ENCODE measurements around the gene RNF151.

The RNF151 gene

GRCh38 chr16:1973461-1974156, 7.0 kb downstream of the RNF151 start:
- ChIA-PET CTCF (interaction anchor here (0.8 kb wide), 1 partner anchor 10 kb away, joined by 3 read pairs; no protein-coding TSS in a partner anchor), POLR2A (interaction anchor here (0.5 to 0.9 kb wide), 2 partner anchors 9 to 45 kb away, joined by 3 to 5 read pairs; partner anchors contain the start of gene RPS2)
- no peak for TF ChIP-seq CTCF (IDR thresholded peaks at IDR 0.05; ENCODE audit: control extremely low read depth, extremely low read depth, low read depth, missing control alignments)
- DNase-seq (ENCODE audit: extremely low spot score) = no peak

- CTCF ChIA-PET = no interaction called here
- no peak for DNase-seq (ENCODE audit: extremely low spot score)
- no peak for TF ChIP-seq CTCF (IDR thresholded peaks at IDR 0.05; ENCODE audit: control extremely low read depth, extremely low read depth, low read depth, missing control alignments)
- POLR2A ChIA-PET = interaction anchor here (0.5 to 2.7 kb wide), 4 partner anchors 9 to 181 kb away, joined by 3 to 19 read pairs (median 4); partner anchors contain the start of genes RNF151, RPS2 and TRAF7
Measured at GRCh38 chr16:1974157-1975070, 7.8 kb downstream of the RNF151 start.

- CTCF ChIA-PET = no interaction called here
- POLR2A ChIA-PET = interaction anchor here (1.3 to 2.7 kb wide), 2 partner anchors 10 to 180 kb away, joined by 4 to 19 read pairs; partner anchors contain the start of genes RNF151, RPS2 and TRAF7
- no peak for DNase-seq (ENCODE audit: extremely low spot score)
- no peak for TF ChIP-seq CTCF (IDR thresholded peaks at IDR 0.05; ENCODE audit: control extremely low read depth, extremely low read depth, low read depth, missing control alignments)
Measured at GRCh38 chr16:1975432-1976215, 9.0 kb downstream of the RNF151 start.

- no peak for DNase-seq (ENCODE audit: extremely low spot score)
- ChIA-PET POLR2A (interaction anchor here (0.6 to 2.7 kb wide), 3 partner anchors 11 to 293 kb away, joined by 3 to 19 read pairs (median 3); partner anchors contain the start of genes RNF151, RPS2 and TRAF7), CTCF (no interaction called here)
- no peak for TF ChIP-seq CTCF (IDR thresholded peaks at IDR 0.05; ENCODE audit: control extremely low read depth, extremely low read depth, low read depth, missing control alignments)
Measured at GRCh38 chr16:1976216-1976520, 9.5 kb downstream of the RNF151 start.

- CTCF ChIA-PET = no interaction called here
- no peak for DNase-seq (ENCODE audit: extremely low spot score)
- POLR2A ChIA-PET = interaction anchor here (0.6 to 2.7 kb wide), 4 partner anchors 12 to 1625 kb away, joined by 3 to 19 read pairs (median 4); partner anchors contain the start of genes AXIN1, RNF151, RPS2 and TRAF7
- TF ChIP-seq CTCF (IDR thresholded peaks at IDR 0.05; ENCODE audit: control extremely low read depth, extremely low read depth, low read depth, missing control alignments) = no peak
Measured at GRCh38 chr16:1976951-1977874, 10.6 kb downstream of the RNF151 start.
